ENCODE results near the gene GADL1.

- no peak for TF ChIP-seq POLR2A (IDR thresholded peaks at IDR 0.05)
- TF ChIP-seq, protein P1, sequence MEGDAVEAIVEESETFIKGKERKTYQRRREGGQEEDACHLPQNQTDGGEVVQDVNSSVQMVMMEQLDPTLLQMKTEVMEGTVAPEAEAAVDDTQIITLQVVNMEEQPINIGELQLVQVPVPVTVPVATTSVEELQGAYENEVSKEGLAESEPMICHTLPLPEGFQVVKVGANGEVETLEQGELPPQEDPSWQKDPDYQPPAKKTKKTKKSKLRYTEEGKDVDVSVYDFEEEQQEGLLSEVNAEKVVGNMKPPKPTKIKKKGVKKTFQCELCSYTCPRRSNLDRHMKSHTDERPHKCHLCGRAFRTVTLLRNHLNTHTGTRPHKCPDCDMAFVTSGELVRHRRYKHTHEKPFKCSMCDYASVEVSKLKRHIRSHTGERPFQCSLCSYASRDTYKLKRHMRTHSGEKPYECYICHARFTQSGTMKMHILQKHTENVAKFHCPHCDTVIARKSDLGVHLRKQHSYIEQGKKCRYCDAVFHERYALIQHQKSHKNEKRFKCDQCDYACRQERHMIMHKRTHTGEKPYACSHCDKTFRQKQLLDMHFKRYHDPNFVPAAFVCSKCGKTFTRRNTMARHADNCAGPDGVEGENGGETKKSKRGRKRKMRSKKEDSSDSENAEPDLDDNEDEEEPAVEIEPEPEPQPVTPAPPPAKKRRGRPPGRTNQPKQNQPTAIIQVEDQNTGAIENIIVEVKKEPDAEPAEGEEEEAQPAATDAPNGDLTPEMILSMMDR (IDR thresholded peaks at IDR 0.05), result no peak
Measured at GRCh38 chr3:30754426-30754825, 140.0 kb downstream of the GADL1 start.
